ENCODE measurements around the gene LEFTY2.

LEFTY2 gene

GRCh38 chr1:225911191-225912130, 29.6 kb downstream of the LEFTY2 start:
- no peak overlapping the region for H3K4me3 ChIP-seq (ENCODE audit: low read length)
- TF ChIP-seq ZNF274 (IDR thresholded peaks at IDR 0.05; ENCODE audit: low read depth, low read length) = no peak

GRCh38 chr1:225909477-225909876, 31.5 kb downstream of the LEFTY2 start:
- no peak for TF ChIP-seq ZNF274 (IDR thresholded peaks at IDR 0.05; ENCODE audit: low read depth, low read length)
- H3K4me3 ChIP-seq (ENCODE audit: low read length) = no peak overlapping the region

GRCh38 chr1:225908773-225909172, 32.2 kb downstream of the LEFTY2 start:
- H3K4me3 ChIP-seq (ENCODE audit: low read length) = no peak overlapping the region
- no peak for TF ChIP-seq ZNF274 (IDR thresholded peaks at IDR 0.05; ENCODE audit: low read depth, low read length)

- H3K4me3 ChIP-seq (ENCODE audit: low read length) = no peak overlapping the region
- TF ChIP-seq ZNF274 (IDR thresholded peaks at IDR 0.05; ENCODE audit: low read depth, low read length) = no peak
Observed at GRCh38 chr1:225908013-225908640, 32.9 kb downstream of the LEFTY2 start.

GRCh38 chr1:225907341-225907740, 33.7 kb downstream of the LEFTY2 start:
- H3K4me3 ChIP-seq (ENCODE audit: low read length) = no peak overlapping the region
- no peak for TF ChIP-seq ZNF274 (IDR thresholded peaks at IDR 0.05; ENCODE audit: low read depth, low read length)

GRCh38 chr1:225906467-225906866, 34.6 kb downstream of the LEFTY2 start:
- TF ChIP-seq ZNF274 (IDR thresholded peaks at IDR 0.05; ENCODE audit: low read depth, low read length) = no peak
- no peak overlapping the region for H3K4me3 ChIP-seq (ENCODE audit: low read length)

- no peak for TF ChIP-seq ZNF274 (IDR thresholded peaks at IDR 0.05; ENCODE audit: low read depth, low read length)
- H3K4me3 ChIP-seq (ENCODE audit: low read length) = no peak overlapping the region
Observed at GRCh38 chr1:225903623-225904022, 37.4 kb downstream of the LEFTY2 start.

GRCh38 chr1:225899044-225899925, 41.7 kb downstream of the LEFTY2 start:
- no peak overlapping the region for H3K4me3 ChIP-seq (ENCODE audit: low read length)

GRCh38 chr1:225897595-225898514, 43.2 kb downstream of the LEFTY2 start:
- H3K4me3 ChIP-seq (ENCODE audit: low read length) = no peak overlapping the region
- no peak for TF ChIP-seq ZNF274 (IDR thresholded peaks at IDR 0.05; ENCODE audit: low read depth, low read length)

More at GRCh38 chr1:225899044-225899925, 41.7 kb downstream of the LEFTY2 start:
- no peak for TF ChIP-seq ZNF274 (IDR thresholded peaks at IDR 0.05; ENCODE audit: low read depth, low read length)

GRCh38 chr1:225896937-225897549, 44.0 kb downstream of the LEFTY2 start:
- H3K4me3 ChIP-seq (ENCODE audit: low read length) = no peak overlapping the region
- no peak for TF ChIP-seq ZNF274 (IDR thresholded peaks at IDR 0.05; ENCODE audit: low read depth, low read length)

GRCh38 chr1:225896494-225896893, 44.5 kb downstream of the LEFTY2 start:
- no peak overlapping the region for H3K4me3 ChIP-seq (ENCODE audit: low read length)
- TF ChIP-seq ZNF274 (IDR thresholded peaks at IDR 0.05; ENCODE audit: low read depth, low read length) = no peak

GRCh38 chr1:225892307-225892706, 48.7 kb downstream of the LEFTY2 start:
- H3K4me3 ChIP-seq (ENCODE audit: low read length) = no peak overlapping the region
- TF ChIP-seq ZNF274 (IDR thresholded peaks at IDR 0.05; ENCODE audit: low read depth, low read length) = no peak

Data from GM08714 (cell line).